CD14-positive monocyte (primary cell): ENCODE data around the gene KLF2. TPM values are rescaled to one million over a fixed set of nuclear protein-coding genes. Genes with fewer than 3 reads are reported as not detected.

Source experiments
- DNase-seq, 3 donors: peaks; one replicate each; pipeline ENCODE4 v3.0.0-alpha.2; 2011 to 2022
- H2AFZ ChIP-seq: 2 replicates; pipeline ENCODE4 v1.6.0; 2012; ENCODE audit warnings: mild to moderate bottlenecking, low read depth, low read length, inconsistent platforms; ENCODE audit not compliant: insufficient read depth, poor library complexity, severe bottlenecking
- H3K27ac ChIP-seq, 2 donors: 1 replicate in 1 of 2; 2 replicates in 1 of 2; pipeline ENCODE4 v1.5.1; 2012 to 2013; ENCODE audit warnings: low read length in 2 of 2, control low read depth in 1 of 2, inconsistent platforms in 1 of 2, low read depth in 1 of 2, mild to moderate bottlenecking in 1 of 2
- H3K27me3 ChIP-seq, 2 donors: one replicate each; pipeline versions ENCODE4 v1.6.0 to v1.6.1; 2011 to 2013; ENCODE audit warnings: low read length in 2 of 2; ENCODE audit not compliant: control insufficient read depth in 2 of 2, insufficient read depth in 2 of 2
- H3K36me3 ChIP-seq, 2 donors: replicated peaks in 1 of 2; 1 replicate in 1 of 2; 2 replicates in 1 of 2; pipeline versions ENCODE4 v1.5.1 to v1.6.1; 2012 to 2013; ENCODE audit warnings: low read length in 2 of 2, control low read depth in 1 of 2, inconsistent platforms in 1 of 2, mild to moderate bottlenecking in 1 of 2; ENCODE audit not compliant: insufficient read depth in 2 of 2, control insufficient read depth in 1 of 2
- H3K4me1 ChIP-seq, 2 donors: 1 replicate in 1 of 2; 2 replicates in 1 of 2; pipeline versions ENCODE4 v1.5.1 to v1.6.1; 2012 to 2013; ENCODE audit warnings: low read length in 2 of 2, control low read depth in 1 of 2, inconsistent platforms in 1 of 2, mild to moderate bottlenecking in 1 of 2, moderate library complexity in 1 of 2; ENCODE audit not compliant: insufficient read depth in 2 of 2, control insufficient read depth in 1 of 2
- H3K4me2 ChIP-seq: replicated peaks from 2 replicates; pipeline ENCODE3; 2012; ENCODE audit warnings: low read length, moderate library complexity, mild to moderate bottlenecking; ENCODE audit not compliant: poor library complexity, severe bottlenecking; ENCODE audit errors: extremely low read depth
- H3K4me3 ChIP-seq, 3 experiments: fragments of 200-600 bp in 1 of 3; sonication (generic) in 1 of 3; replicated peaks in 1 of 3; 1 replicate in 2 of 3; 2 replicates in 1 of 3; pipeline ENCODE4 v1.5.1; 2011 to 2013; ENCODE audit warnings: low read length in 3 of 3, mild to moderate bottlenecking in 3 of 3, control low read depth in 2 of 3, low read depth in 2 of 3, inconsistent platforms in 1 of 3, moderate library complexity in 1 of 3
- H3K79me2 ChIP-seq: 2 replicates; pipeline ENCODE4 v1.6.0; 2012; ENCODE audit warnings: mild to moderate bottlenecking, control low read depth, inconsistent platforms, low read length, moderate library complexity; ENCODE audit not compliant: insufficient read depth
- H3K9ac ChIP-seq: 2 replicates; pipeline ENCODE4 v1.6.0; 2017; ENCODE audit warnings: low read length, mild to moderate bottlenecking; ENCODE audit not compliant: insufficient read depth, poor library complexity, severe bottlenecking
- H3K9me3 ChIP-seq, 2 donors: replicated peaks in 1 of 2; 1 replicate in 1 of 2; 2 replicates in 1 of 2; pipeline versions ENCODE4 v1.5.1 to v1.6.1; 2012 to 2013; ENCODE audit warnings: low read length in 2 of 2, control low read depth in 1 of 2; ENCODE audit not compliant: control insufficient read depth in 1 of 2, insufficient read depth in 1 of 2
- H4K20me1 ChIP-seq: 2 replicates; pipeline ENCODE4 v1.6.0; 2012; ENCODE audit warnings: mild to moderate bottlenecking, low read length, control low read depth, moderate library complexity; ENCODE audit not compliant: insufficient read depth
- H3K27ac Mint-ChIP-seq, 7 donors: one replicate each; pipeline ENCODE4 v1.8.0; 2020; ENCODE audit warnings: mild to moderate bottlenecking in 7 of 7, mixed read lengths in 7 of 7, moderate library complexity in 6 of 7, inconsistent platforms in 2 of 7
- H3K27me3 Mint-ChIP-seq, 3 donors: one replicate each; pipeline ENCODE4 v1.8.0; 2021 to 2022; ENCODE audit warnings: low read depth in 3 of 3, mild to moderate bottlenecking in 3 of 3, mixed read lengths in 3 of 3, moderate library complexity in 3 of 3, inconsistent platforms in 1 of 3
- H3K36me3 Mint-ChIP-seq, 2 donors: one replicate each; pipeline ENCODE4 v1.8.0; 2020; ENCODE audit warnings: mixed read lengths in 2 of 2, inconsistent platforms in 1 of 2, mild to moderate bottlenecking in 1 of 2
- H3K4me1 Mint-ChIP-seq: one replicate; pipeline ENCODE4 v1.8.0; 2020; ENCODE audit warnings: mild to moderate bottlenecking, mixed read lengths
- H3K4me3 Mint-ChIP-seq, 2 donors: one replicate each; pipeline ENCODE4 v1.8.0; 2020; ENCODE audit warnings: mild to moderate bottlenecking in 2 of 2, mixed read lengths in 2 of 2, moderate library complexity in 1 of 2
- H3K9me3 Mint-ChIP-seq, 7 donors: one replicate each; pipeline ENCODE4 v1.8.0; 2020 to 2022; ENCODE audit warnings: mixed read lengths in 7 of 7, mild to moderate bottlenecking in 6 of 7, moderate library complexity in 6 of 7, inconsistent platforms in 2 of 7
- WGBS: methylation state at CpG from one replicate; pipeline ENCODE4 v1.1.5; 2013; ENCODE audit warnings: missing lambda C conversion rate; ENCODE audit not compliant: insufficient coverage; 5-methylcytosine and 5-hydroxymethylcytosine counted together
- intact Hi-C, 2 donors: fragments of 100-400 bp; cut with micrococcal nuclease; formaldehyde crosslinking; loops; one replicate each; pipeline versions ENCODE4 v1.15.0 to v1.15.1; 2023
- polyA plus RNA-seq, 3 donors: library from polyadenylated mRNA; depleted of rRNA in 1 of 3; unstranded in 2 of 3; stranded (reverse) in 1 of 3; fragments of 300-500 nt in 2 of 3; fragments of >200 nt in 1 of 3; fragmentation: Illumina TruSeq in 2 of 3; gene quantifications; 1 replicate in 2 of 3; 2 replicates in 1 of 3; pipeline ENCODE4 v1.2.3, GENCODE V29; 2012 to 2021
- TF ChIP-seq, protein P1 (sequence below): fragments of 200-600 bp; IDR thresholded peaks from one replicate; pipeline ENCODE4 v1.8.0; 2022; ENCODE audit warnings: antibody characterized with exemption, mild to moderate bottlenecking

KLF2 gene
- polyA plus RNA-seq, 3 donors, result 34.0 to 331 (median 51.4) TPM

DNA sequence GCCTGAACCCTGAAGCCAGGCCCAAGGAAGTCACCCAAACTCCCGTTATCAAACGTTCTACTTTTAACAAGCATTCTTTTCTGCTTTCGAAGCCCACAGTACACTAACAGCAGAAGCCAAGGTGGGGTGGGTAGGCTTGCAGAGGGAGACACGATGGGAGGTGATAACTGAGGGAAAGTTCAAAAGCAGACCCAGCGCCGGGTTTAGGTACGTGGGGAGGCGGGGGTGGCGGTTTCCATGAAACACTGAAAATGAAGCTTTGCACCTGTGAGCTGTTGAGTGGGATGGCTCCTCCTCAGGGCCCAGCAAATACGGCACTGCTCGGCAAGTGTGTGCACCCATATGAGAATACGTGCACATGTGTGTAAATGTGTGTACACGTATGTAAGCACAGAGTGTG, 49.8 kb downstream of the KLF2 start:
- Mint-ChIP-seq H3K27me3 (no peaks in the 10 kb centered on the region), H3K4me3 (no peak overlapping the region), H3K36me3 (peaks cover 45 to 57% of the 10 kb centered on the region in 2 donors), H3K9me3 (peaks cover 0 to 2% (median 0%) of the 10 kb centered on the region in 7 donors), H3K4me1 (peaks cover 20% of the 10 kb centered on the region), H3K27ac (no peak overlapping the region)
- H3K4me2 ChIP-seq, result no peak overlapping the region
- H3K36me3 ChIP-seq, result peaks cover 21 to 38% of the 10 kb centered on the region in 2 donors
- no peak for DNase-seq
- no peaks in the 10 kb centered on the region for H3K9me3 ChIP-seq
- H3K27ac ChIP-seq, result no peak overlapping the region
- no peak overlapping the region for H3K9ac ChIP-seq
- H3K79me2 ChIP-seq, result peaks cover 8% of the 10 kb centered on the region
- no peak overlapping the region for H2AFZ ChIP-seq
- no peaks in the 10 kb centered on the region for H4K20me1 ChIP-seq
- H3K27me3 ChIP-seq, result no peaks in the 10 kb centered on the region
- H3K4me3 ChIP-seq, result no peak overlapping the region
- peaks cover 52 to 63% of the 10 kb centered on the region in 2 donors for H3K4me1 ChIP-seq
- TF ChIP-seq, protein P1, sequence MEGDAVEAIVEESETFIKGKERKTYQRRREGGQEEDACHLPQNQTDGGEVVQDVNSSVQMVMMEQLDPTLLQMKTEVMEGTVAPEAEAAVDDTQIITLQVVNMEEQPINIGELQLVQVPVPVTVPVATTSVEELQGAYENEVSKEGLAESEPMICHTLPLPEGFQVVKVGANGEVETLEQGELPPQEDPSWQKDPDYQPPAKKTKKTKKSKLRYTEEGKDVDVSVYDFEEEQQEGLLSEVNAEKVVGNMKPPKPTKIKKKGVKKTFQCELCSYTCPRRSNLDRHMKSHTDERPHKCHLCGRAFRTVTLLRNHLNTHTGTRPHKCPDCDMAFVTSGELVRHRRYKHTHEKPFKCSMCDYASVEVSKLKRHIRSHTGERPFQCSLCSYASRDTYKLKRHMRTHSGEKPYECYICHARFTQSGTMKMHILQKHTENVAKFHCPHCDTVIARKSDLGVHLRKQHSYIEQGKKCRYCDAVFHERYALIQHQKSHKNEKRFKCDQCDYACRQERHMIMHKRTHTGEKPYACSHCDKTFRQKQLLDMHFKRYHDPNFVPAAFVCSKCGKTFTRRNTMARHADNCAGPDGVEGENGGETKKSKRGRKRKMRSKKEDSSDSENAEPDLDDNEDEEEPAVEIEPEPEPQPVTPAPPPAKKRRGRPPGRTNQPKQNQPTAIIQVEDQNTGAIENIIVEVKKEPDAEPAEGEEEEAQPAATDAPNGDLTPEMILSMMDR, result no peak
- WGBS, result 95% methylated on average over 10 of the region's 13 CpGs
- intact Hi-C loops, result loop anchor here in 1 of 2 donors (5.0 kb wide), 1 partner anchor 47 kb away; no protein-coding TSS in a partner anchor

DNA sequence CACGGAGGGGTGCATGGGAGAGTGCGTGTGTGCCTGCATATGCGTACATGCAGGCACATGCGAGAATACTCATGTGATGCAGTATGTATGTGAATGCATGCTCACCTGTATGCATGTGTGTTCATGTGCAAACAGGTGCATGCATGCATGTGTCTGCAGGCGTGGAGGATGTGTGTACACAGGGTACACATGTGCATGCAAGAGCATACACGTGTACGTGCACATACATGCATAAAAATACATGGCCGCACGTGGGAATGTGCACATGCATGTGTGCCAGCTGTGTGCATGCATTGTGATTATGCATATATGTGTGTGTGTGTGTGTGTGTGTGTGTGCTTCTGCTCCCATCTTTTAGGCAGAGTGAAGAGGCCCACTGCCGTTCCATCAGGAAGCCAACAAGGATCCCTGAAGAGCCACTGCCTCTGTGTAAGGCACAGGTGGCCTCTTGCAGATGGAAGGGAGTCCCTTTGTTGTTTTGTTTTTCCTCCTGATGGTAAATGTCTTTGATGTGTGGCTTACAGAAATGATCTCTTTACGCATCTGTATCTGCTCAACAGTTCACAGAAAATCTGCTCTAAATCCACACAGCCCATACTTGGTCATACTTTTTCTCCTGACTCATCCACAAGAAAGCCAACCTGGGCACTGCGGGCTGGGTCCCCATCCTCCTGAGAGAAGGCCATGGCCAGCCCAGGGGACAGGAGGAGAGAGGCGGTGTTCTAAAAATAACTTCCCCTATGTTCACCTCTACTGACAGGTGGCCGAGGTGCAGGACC, 50.7 kb downstream of the KLF2 start:
- no peaks in the 10 kb centered on the region for H4K20me1 ChIP-seq
- H3K27me3 Mint-ChIP-seq, result peaks cover 0 to 2% (median 0%) of the 10 kb centered on the region in 3 donors
- 95% methylated on average over 11 of the region's 14 CpGs for WGBS
- no peak for DNase-seq
- H3K4me3 Mint-ChIP-seq, result no peak overlapping the region
- no peak overlapping the region for H2AFZ ChIP-seq
- H3K27me3 ChIP-seq, result no peaks in the 10 kb centered on the region
- H3K4me1 ChIP-seq, result peaks cover 42 to 54% of the 10 kb centered on the region in 2 donors
- H3K27ac ChIP-seq, result no peak overlapping the region
- peak overlapping the region in 1 of 7 donors; percentile 7 for H3K27ac Mint-ChIP-seq
- H3K36me3 Mint-ChIP-seq, result peaks cover 44 to 57% of the 10 kb centered on the region in 2 donors
- intact Hi-C loops, result no loop called here
- H3K4me3 ChIP-seq, result no peak overlapping the region
- no peak overlapping the region for H3K9ac ChIP-seq
- H3K36me3 ChIP-seq, result peaks cover 21 to 38% of the 10 kb centered on the region in 2 donors
- TF ChIP-seq, protein P1, result no peak
- H3K4me1 Mint-ChIP-seq, result peaks cover 20% of the 10 kb centered on the region
- no peak overlapping the region for H3K4me2 ChIP-seq
- H3K79me2 ChIP-seq, result peaks cover 10% of the 10 kb centered on the region
- H3K9me3 ChIP-seq, result no peaks in the 10 kb centered on the region
- H3K9me3 Mint-ChIP-seq, result peaks cover 0 to 2% (median 0%) of the 10 kb centered on the region in 7 donors
